DND-41 (cell line): Measurements from ENCODE around the gene AHCYL1.

Experiments
- ATAC-seq: fragments of 200-7000 bp; cut with Tn5 transposase; 3 replicates; pipeline ENCODE4 v1.9.1; 2021; ENCODE audit warnings: low read depth; ENCODE audit not compliant: insufficient read depth
- DNase-seq: peaks from one replicate; pipeline ENCODE4 v3.0.0-alpha.2; 2020
- H2AFZ ChIP-seq: 2 replicates; pipeline ENCODE4 v1.6.0; 2012; ENCODE audit warnings: low read depth, low read length
- H3K27ac ChIP-seq: 2 replicates; pipeline ENCODE4 v1.5.1; 2012; ENCODE audit warnings: low read length, inconsistent platforms
- H3K27me3 ChIP-seq: fragments of 200-600 bp; sonication (generic); 2 replicates; pipeline ENCODE4 v1.6.0; 2012; ENCODE audit warnings: low read length, mild to moderate bottlenecking, inconsistent platforms; ENCODE audit not compliant: insufficient read depth, poor library complexity
- H3K36me3 ChIP-seq: 2 replicates; pipeline ENCODE4 v1.5.1; 2012; ENCODE audit warnings: low read length, inconsistent platforms; ENCODE audit not compliant: insufficient read depth
- H3K4me1 ChIP-seq: 2 replicates; pipeline ENCODE4 v1.5.1; 2012; ENCODE audit warnings: mild to moderate bottlenecking, low read length; ENCODE audit not compliant: insufficient read depth
- H3K4me2 ChIP-seq: 2 replicates; pipeline ENCODE4 v1.6.0; 2012; ENCODE audit warnings: mild to moderate bottlenecking, moderate library complexity, low read length, inconsistent platforms; ENCODE audit not compliant: insufficient read depth
- H3K4me3 ChIP-seq, 2 experiments: fragments of 200-600 bp in 1 of 2; shearing (Covaris generic) in 1 of 2; 2 replicates each; pipeline ENCODE4 v1.5.1; 2012 to 2016; ENCODE audit warnings: inconsistent platforms in 2 of 2, low read length in 2 of 2, mild to moderate bottlenecking in 2 of 2, low read depth in 1 of 2, moderate library complexity in 1 of 2
- H3K79me2 ChIP-seq: 2 replicates; pipeline ENCODE4 v1.6.0; 2012; ENCODE audit warnings: low read length, inconsistent platforms; ENCODE audit not compliant: insufficient read depth
- H3K9ac ChIP-seq: 2 replicates; pipeline ENCODE4 v1.6.0; 2012; ENCODE audit warnings: low read depth, mild to moderate bottlenecking, inconsistent platforms, low read length, moderate library complexity
- H3K9me3 ChIP-seq: 2 replicates; pipeline ENCODE4 v1.5.1; 2012; ENCODE audit warnings: low read length, moderate library complexity, mild to moderate bottlenecking, inconsistent platforms; ENCODE audit not compliant: insufficient read depth, severe bottlenecking
- H4K20me1 ChIP-seq: 2 replicates; pipeline ENCODE4 v1.6.0; 2012; ENCODE audit warnings: low read length; ENCODE audit not compliant: insufficient read depth
- EZH2 ChIP-seq: IDR thresholded peaks from 3 replicates; pipeline ENCODE4 v1.6.1; 2012; ENCODE audit warnings: borderline replicate concordance, low read depth, mild to moderate bottlenecking, moderate library complexity, low read length, inconsistent platforms; ENCODE audit not compliant: severe bottlenecking
- TF ChIP-seq, protein P1 (sequence below): IDR thresholded peaks from 2 replicates; pipeline ENCODE4 v1.5.1; 2012; ENCODE audit warnings: borderline replicate concordance, low read length, moderate library complexity, mild to moderate bottlenecking; ENCODE audit not compliant: poor library complexity, severe bottlenecking; ENCODE audit errors: extremely low read depth

The AHCYL1 gene

DNA sequence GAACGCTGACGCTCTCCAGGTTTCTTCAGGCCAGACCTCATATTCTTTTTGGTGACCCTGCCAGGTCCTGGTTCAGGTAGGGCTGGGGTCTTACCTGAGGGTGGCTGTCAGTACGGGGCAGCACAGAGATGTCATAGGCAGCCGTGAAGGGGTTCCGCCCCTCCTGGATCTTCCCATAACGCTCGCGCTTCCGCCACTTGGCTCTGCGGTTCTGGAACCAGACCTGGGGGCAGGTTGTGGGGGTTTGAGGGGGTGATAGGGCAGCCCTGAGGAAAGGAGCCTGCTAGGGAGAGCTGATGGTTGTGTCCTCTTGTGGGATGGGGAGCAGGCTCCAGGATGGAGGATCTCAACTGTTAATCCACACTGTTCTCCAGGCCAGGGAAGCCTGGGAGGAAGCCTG, 76.8 kb downstream of the AHCYL1 start:
- H3K4me2 ChIP-seq, result no peak overlapping the region
- H3K79me2 ChIP-seq, result no peaks in the 10 kb centered on the region
- no peaks in the 10 kb centered on the region for H3K4me1 ChIP-seq
- H3K36me3 ChIP-seq, result peaks cover 26% of the 10 kb centered on the region
- DNase-seq, result no peak
- TF ChIP-seq, protein P1, sequence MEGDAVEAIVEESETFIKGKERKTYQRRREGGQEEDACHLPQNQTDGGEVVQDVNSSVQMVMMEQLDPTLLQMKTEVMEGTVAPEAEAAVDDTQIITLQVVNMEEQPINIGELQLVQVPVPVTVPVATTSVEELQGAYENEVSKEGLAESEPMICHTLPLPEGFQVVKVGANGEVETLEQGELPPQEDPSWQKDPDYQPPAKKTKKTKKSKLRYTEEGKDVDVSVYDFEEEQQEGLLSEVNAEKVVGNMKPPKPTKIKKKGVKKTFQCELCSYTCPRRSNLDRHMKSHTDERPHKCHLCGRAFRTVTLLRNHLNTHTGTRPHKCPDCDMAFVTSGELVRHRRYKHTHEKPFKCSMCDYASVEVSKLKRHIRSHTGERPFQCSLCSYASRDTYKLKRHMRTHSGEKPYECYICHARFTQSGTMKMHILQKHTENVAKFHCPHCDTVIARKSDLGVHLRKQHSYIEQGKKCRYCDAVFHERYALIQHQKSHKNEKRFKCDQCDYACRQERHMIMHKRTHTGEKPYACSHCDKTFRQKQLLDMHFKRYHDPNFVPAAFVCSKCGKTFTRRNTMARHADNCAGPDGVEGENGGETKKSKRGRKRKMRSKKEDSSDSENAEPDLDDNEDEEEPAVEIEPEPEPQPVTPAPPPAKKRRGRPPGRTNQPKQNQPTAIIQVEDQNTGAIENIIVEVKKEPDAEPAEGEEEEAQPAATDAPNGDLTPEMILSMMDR, result no peak
- TF ChIP-seq EZH2, result no peak
- H3K4me3 ChIP-seq, result no peak overlapping the region
- no peak overlapping the region for H2AFZ ChIP-seq
- no peak overlapping the region for H3K9ac ChIP-seq
- no peaks in the 10 kb centered on the region for H3K27me3 ChIP-seq
- no peak overlapping the region for H3K27ac ChIP-seq
- no peak for ATAC-seq
- H3K9me3 ChIP-seq, result no peaks in the 10 kb centered on the region
- no peaks in the 10 kb centered on the region for H4K20me1 ChIP-seq

DNA sequence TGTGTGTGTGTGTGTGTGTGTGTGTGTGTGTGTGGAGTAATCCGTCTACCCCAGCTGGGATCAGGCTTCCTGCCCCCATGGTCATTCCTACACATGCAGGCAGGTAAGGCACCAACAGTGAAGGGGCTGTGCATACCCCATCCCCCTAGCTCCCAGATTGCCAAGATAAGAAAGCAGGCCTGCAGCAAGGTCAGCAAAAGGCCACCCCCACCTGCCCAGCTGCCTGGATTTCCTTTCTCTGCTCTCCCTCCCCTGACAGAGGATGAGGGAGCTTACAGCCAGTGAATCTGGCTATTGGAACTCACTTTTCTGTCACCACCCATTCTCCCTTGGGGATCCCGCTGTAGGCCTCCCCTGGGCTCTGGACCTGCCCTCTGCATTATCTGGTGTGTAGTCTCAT, 78.0 kb downstream of the AHCYL1 start:
- no peaks in the 10 kb centered on the region; the same call in 1 of the 2 replicates for H4K20me1 ChIP-seq
- ATAC-seq (no peak), DNase-seq (no peak)
- no peak overlapping the region for H3K4me2 ChIP-seq
- H3K27me3 ChIP-seq, result no peaks in the 10 kb centered on the region
- H3K9ac ChIP-seq, result no peak overlapping the region
- no peak for TF ChIP-seq EZH2
- TF ChIP-seq, protein P1, result no peak
- no peak overlapping the region for H2AFZ ChIP-seq
- H3K4me1 ChIP-seq, result no peaks in the 10 kb centered on the region
- no peak overlapping the region for H3K27ac ChIP-seq
- H3K36me3 ChIP-seq, result peaks cover 13% of the 10 kb centered on the region
- no peaks in the 10 kb centered on the region for H3K9me3 ChIP-seq
- H3K4me3 ChIP-seq, result no peak overlapping the region
- no peaks in the 10 kb centered on the region for H3K79me2 ChIP-seq

DNA sequence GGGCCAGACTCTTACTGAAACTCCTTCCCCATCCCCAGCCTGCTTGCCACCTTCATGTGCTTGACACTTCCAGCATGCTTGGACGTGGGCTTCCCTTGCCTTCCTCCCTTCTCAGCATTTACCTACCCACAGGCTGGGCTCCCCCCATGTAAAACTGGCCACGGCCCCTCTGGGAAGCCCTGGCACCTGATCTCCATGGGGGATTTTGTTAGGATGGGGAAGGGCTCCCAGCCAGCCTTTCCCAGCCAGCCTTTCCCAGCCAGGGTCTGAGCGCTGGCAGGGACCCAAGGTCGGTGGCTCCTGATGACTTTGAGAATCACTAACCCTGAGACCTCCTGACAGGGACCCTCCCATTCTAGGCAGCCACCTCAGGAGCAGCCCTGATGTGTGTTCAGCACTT, 79.2 kb downstream of the AHCYL1 start:
- no peak for TF ChIP-seq EZH2
- TF ChIP-seq, protein P1, result no peak
- DNase-seq (no peak), ATAC-seq (no peak)
- Histone ChIP-seq H3K4me2 (no peak overlapping the region), H3K9me3 (no peaks in the 10 kb centered on the region), H3K27me3 (no peaks in the 10 kb centered on the region), H3K27ac (no peak overlapping the region), H3K9ac (no peak overlapping the region), H2AFZ (no peak overlapping the region), H3K36me3 (peaks cover 8% of the 10 kb centered on the region), H3K4me3 (no peak overlapping the region), H3K79me2 (no peaks in the 10 kb centered on the region), H3K4me1 (no peaks in the 10 kb centered on the region), H4K20me1 (no peaks in the 10 kb centered on the region; the same call in 1 of the 2 replicates)
